ENCODE data around the gene EPPIN.

EPPIN gene

DNA sequence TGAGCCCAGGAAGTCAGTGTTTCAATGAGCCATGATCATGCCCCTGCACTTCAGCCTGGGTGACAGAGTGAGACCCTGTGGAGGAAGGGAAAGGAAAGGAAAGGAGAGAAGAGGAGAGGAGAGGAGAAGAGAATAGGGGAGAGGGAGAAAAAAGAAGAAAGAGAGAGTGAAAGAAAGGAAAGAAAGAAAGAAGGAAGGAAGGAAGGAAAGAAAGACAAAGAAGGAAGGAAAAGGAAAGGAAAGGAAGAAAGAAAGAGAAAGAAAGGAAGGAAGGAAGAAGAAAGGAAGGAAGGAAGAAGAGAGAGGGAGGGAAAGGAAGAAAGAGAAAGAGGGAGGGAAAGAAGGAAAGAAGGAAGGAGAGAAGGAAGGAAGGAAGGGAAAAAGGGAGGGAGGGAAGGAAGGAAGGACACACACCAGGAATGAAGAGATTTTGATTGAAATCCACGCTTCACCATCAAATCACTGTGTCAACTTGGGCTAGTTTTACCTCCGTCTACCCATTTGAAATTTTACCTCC lies 17.6 kb upstream of the EPPIN start:
- no peak overlapping the region for H3K4me3 ChIP-seq (ENCODE audit: control insufficient read depth, low read depth, low read length)
- TF ChIP-seq, protein P1, sequence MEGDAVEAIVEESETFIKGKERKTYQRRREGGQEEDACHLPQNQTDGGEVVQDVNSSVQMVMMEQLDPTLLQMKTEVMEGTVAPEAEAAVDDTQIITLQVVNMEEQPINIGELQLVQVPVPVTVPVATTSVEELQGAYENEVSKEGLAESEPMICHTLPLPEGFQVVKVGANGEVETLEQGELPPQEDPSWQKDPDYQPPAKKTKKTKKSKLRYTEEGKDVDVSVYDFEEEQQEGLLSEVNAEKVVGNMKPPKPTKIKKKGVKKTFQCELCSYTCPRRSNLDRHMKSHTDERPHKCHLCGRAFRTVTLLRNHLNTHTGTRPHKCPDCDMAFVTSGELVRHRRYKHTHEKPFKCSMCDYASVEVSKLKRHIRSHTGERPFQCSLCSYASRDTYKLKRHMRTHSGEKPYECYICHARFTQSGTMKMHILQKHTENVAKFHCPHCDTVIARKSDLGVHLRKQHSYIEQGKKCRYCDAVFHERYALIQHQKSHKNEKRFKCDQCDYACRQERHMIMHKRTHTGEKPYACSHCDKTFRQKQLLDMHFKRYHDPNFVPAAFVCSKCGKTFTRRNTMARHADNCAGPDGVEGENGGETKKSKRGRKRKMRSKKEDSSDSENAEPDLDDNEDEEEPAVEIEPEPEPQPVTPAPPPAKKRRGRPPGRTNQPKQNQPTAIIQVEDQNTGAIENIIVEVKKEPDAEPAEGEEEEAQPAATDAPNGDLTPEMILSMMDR (conservative IDR thresholded peaks at IDR 0.05; ENCODE audit: control insufficient read depth, insufficient read depth, low read depth, low read length): no peak
- no peak for DNase-seq (ENCODE audit: low read depth)

DNA sequence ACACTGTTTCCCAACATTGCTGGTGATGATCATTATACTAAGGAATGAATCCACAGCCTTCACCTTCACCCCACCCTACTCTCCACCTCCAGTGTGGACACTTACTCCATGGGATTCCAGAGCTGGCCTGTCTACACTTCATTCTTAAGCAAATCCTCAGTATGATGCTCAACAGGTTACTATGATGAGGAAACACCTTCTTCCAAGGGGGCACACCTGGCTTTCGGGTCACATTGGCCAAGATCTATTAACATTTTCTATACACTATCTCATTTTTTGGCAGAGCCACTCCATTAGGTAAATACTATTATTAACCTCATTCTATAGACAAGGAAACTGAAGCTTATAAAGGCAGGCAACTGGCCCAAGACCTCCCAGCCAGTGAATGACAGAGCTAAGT lies 8.0 kb upstream of the EPPIN start:
- no peak overlapping the region for H3K4me3 ChIP-seq (ENCODE audit: control insufficient read depth, low read depth, low read length)
- no peak for DNase-seq (ENCODE audit: low read depth)
- TF ChIP-seq, protein P1 (conservative IDR thresholded peaks at IDR 0.05; ENCODE audit: control insufficient read depth, insufficient read depth, low read depth, low read length): no peak

DNA sequence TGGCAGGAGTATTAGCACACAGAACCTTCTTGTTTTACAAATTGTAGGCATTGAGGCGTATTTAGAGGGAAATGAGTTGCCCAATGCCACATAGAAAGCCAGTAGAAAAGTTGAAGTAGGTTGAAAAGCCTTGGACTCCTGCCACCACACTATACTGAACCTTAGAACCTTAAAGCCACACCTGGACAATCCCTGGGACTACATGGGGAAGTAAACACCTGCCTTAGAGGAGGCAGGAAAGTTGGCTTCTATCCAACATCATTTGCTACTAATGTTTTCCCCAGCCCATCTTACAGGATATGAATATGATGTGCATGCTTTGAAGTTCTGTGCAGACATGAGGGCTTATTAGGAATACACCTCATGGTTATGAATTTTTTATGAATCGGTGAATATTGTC lies 5.3 kb upstream of the EPPIN start:
- DNase-seq (ENCODE audit: low read depth): no peak
- TF ChIP-seq, protein P1 (conservative IDR thresholded peaks at IDR 0.05; ENCODE audit: control insufficient read depth, insufficient read depth, low read depth, low read length): no peak
- H3K4me3 ChIP-seq (ENCODE audit: control insufficient read depth, low read depth, low read length): no peak overlapping the region

DNA sequence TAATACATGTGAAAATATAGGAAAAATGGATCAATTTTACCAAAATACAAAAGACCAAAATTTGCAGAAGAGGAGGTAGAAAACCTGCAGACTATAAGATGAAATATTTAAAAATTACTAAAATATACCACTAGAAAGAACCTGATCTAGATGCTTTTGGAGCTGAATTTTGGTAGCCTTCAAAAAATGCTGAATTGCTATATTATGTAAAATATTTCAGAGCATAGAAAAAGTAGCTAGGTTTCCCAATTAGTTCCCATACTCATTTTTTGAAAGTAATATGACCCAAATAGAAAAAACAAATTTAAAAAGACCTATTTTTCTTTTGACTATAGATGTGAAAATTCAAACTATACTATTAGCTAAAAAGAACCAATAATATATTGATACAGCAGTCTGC lies 3.6 kb upstream of the EPPIN start:
- DNase-seq (ENCODE audit: low read depth): no peak
- TF ChIP-seq, protein P1 (conservative IDR thresholded peaks at IDR 0.05; ENCODE audit: control insufficient read depth, insufficient read depth, low read depth, low read length): no peak
- H3K4me3 ChIP-seq (ENCODE audit: control insufficient read depth, low read depth, low read length): no peak overlapping the region

DNA sequence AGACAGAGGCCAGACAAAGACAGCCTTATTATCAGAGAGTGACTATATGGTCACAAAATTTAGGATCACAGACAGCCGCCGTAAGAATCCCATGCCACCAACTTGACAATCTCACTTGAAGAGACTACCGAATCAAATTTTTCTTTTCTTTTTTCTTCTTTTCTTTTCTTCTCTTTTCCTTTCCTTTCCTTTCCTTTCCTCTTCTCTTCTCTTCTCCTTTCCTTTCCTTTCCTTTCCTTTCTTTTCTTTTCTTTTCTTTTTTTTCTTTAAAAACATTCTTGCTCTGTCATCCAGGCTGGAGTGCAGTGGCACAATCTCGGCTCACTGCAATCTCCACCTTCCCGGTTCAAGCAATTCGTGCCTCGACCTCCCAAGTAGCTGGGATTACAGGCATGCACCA lies 1.2 kb upstream of the EPPIN start:
- TF ChIP-seq, protein P1 (conservative IDR thresholded peaks at IDR 0.05; ENCODE audit: control insufficient read depth, insufficient read depth, low read depth, low read length): no peak
- H3K4me3 ChIP-seq (ENCODE audit: control insufficient read depth, low read depth, low read length): no peak overlapping the region
- no peak for DNase-seq (ENCODE audit: low read depth)

DNA sequence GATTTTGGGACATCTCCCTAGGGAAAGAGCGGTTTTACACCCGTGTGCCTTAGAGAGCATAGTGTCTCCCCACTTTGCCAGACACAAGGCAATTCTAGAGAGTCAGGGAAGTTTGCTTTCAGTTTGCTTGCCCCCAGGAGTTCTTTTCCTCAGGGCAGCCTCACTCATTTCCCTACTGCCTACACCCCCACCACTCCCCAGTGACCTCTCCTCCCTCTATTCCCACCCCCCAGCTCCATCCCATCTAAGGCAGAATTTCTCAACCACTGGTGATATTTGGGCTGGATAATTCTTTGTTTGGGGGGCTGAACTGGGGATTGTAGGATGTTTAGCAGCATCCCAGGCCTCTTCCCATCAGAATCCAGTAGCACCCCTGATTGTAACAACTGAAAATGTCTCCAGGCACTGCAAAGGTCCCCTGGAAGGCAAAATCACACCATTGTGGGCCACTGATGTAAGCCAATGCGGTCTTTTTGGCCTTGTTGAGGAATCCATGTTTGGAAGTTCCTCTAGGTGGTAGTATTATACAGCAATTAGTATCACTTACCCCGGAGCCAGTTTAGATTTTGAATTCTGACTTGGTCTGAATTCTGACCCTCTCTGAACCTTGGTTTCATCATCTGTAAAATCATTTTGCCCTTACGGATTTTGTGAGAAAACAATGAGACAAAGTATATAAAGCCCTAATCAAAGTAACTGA lies 1.3 kb downstream of the EPPIN start:
- H3K4me3 ChIP-seq (ENCODE audit: control insufficient read depth, low read depth, low read length): no peak overlapping the region
- DNase-seq (ENCODE audit: low read depth): peak; percentile 58
- TF ChIP-seq, protein P1 (conservative IDR thresholded peaks at IDR 0.05; ENCODE audit: control insufficient read depth, insufficient read depth, low read depth, low read length): peak; percentile 54

Measured in fibroblast of mammary gland (primary cell).